Mesodermal cell (in vitro differentiated cells): ENCODE results near the gene TMEM116.
"Not testable (repeated sequence)": the region's sequence is repeated elsewhere in the genome, so short reads cannot be mapped to it uniquely, and the experiment has no call there.

ENCODE experiments used
- H3K27ac ChIP-seq: 2 replicates; pipeline ENCODE4 v1.7.0; 2013; ENCODE audit warnings: mild to moderate bottlenecking, low read depth, low read length, moderate library complexity; ENCODE audit not compliant: severe bottlenecking
- H3K36me3 ChIP-seq: 2 replicates; pipeline ENCODE4 v1.7.1; 2013; ENCODE audit warnings: mild to moderate bottlenecking, low read length, moderate library complexity; ENCODE audit not compliant: control insufficient read depth, insufficient read depth
- H3K4me1 ChIP-seq: one replicate; pipeline ENCODE4 v1.7.1; 2013; ENCODE audit warnings: mild to moderate bottlenecking, low read length; ENCODE audit not compliant: insufficient read depth, control insufficient read depth, poor library complexity, severe bottlenecking
- H3K4me3 ChIP-seq: 2 replicates; pipeline ENCODE4 v1.7.0; 2013; ENCODE audit warnings: low read length, control low read depth, mild to moderate bottlenecking; ENCODE audit not compliant: insufficient read depth, poor library complexity, severe bottlenecking; ENCODE audit errors: extremely low read depth
- H3K9me3 ChIP-seq: 2 replicates; pipeline ENCODE4 v1.7.1; 2013; ENCODE audit warnings: mild to moderate bottlenecking, low read length, moderate library complexity; ENCODE audit not compliant: control insufficient read depth
- WGBS, 2 experiments: methylation state at CpG; one replicate each; pipeline ENCODE4 v1.1.5; 2013; ENCODE audit warnings: missing lambda C conversion rate in 2 of 2; ENCODE audit not compliant: insufficient coverage in 2 of 2; 5-methylcytosine and 5-hydroxymethylcytosine counted together

The TMEM116 gene

GRCh38 chr12:112009596-112009995 lies 3.4 kb downstream of the TMEM116 start:
- 71% methylated on average over 2 of the region's 3 CpGs; no CpG with 5 or more reads in 1 of the 2 experiments for WGBS, 2 experiments
- H3K4me3 ChIP-seq, H3K9me3 ChIP-seq, H3K4me1 ChIP-seq, H3K36me3 ChIP-seq, H3K27ac ChIP-seq: not testable (repeated sequence)

GRCh38 chr12:112008918-112009317 lies 4.0 kb downstream of the TMEM116 start:
- no CpG with 5 or more reads among the region's 3 CpGs for WGBS, 2 experiments
- Histone ChIP-seq H3K36me3 (peaks cover 5% of the 10 kb centered on the region), H3K4me1 (no peaks in the 10 kb centered on the region), H3K4me3 (no peak overlapping the region), H3K9me3 (no peaks in the 10 kb centered on the region), H3K27ac (no peak overlapping the region)

- H3K4me1 ChIP-seq: no peaks in the 10 kb centered on the region
- WGBS, 2 experiments: 94 to 97% methylated on average over 8 of the region's 9 CpGs
- peaks cover 5% of the 10 kb centered on the region for H3K36me3 ChIP-seq
- H3K9me3 ChIP-seq: no peaks in the 10 kb centered on the region
- H3K27ac ChIP-seq: no peak overlapping the region
- no peak overlapping the region for H3K4me3 ChIP-seq
These were observed 5.0 kb downstream of the TMEM116 start for GRCh38 chr12:112007945-112008344.

- Histone ChIP-seq H3K27ac (no peak overlapping the region), H3K4me3 (no peak overlapping the region), H3K9me3 (no peaks in the 10 kb centered on the region), H3K36me3 (peaks cover 3% of the 10 kb centered on the region), H3K4me1 (no peaks in the 10 kb centered on the region)
- 75 to 79% methylated on average over 5 to 6 of the region's 6 CpGs for WGBS, 2 experiments
These were observed 7.3 kb downstream of the TMEM116 start for GRCh38 chr12:112005419-112006395.

GRCh38 chr12:112004041-112004440 lies 8.9 kb downstream of the TMEM116 start:
- H3K9me3 ChIP-seq: no peaks in the 10 kb centered on the region
- H3K36me3 ChIP-seq: no peaks in the 10 kb centered on the region
- H3K4me3 ChIP-seq: no peak overlapping the region
- WGBS, 2 experiments: 92 to 100% methylated on average over 3 of the region's 3 CpGs
- no peak overlapping the region for H3K27ac ChIP-seq
- no peaks in the 10 kb centered on the region for H3K4me1 ChIP-seq

GRCh38 chr12:112001576-112001975 lies 11.4 kb downstream of the TMEM116 start:
- Histone ChIP-seq H3K9me3 (no peaks in the 10 kb centered on the region), H3K4me1 (no peaks in the 10 kb centered on the region), H3K27ac (no peak overlapping the region), H3K4me3 (no peak overlapping the region), H3K36me3 (no peaks in the 10 kb centered on the region)

GRCh38 chr12:112000820-112001219 lies 12.1 kb downstream of the TMEM116 start:
- H3K9me3 ChIP-seq: no peaks in the 10 kb centered on the region
- H3K4me1 ChIP-seq: no peaks in the 10 kb centered on the region
- no peak overlapping the region for H3K27ac ChIP-seq
- WGBS, 2 experiments: 88 to 94% methylated on average over 3 to 6 of the region's 8 CpGs
- no peaks in the 10 kb centered on the region for H3K36me3 ChIP-seq
- H3K4me3 ChIP-seq: no peak overlapping the region

GRCh38 chr12:111999129-111999528 lies 13.8 kb downstream of the TMEM116 start:
- not testable (repeated sequence) for H3K27ac ChIP-seq, H3K4me1 ChIP-seq, H3K9me3 ChIP-seq, H3K4me3 ChIP-seq, H3K36me3 ChIP-seq
- 93 to 94% methylated on average over 6 to 9 of the region's 9 CpGs for WGBS, 2 experiments

- Histone ChIP-seq H3K27ac (no peak overlapping the region), H3K4me1 (no peaks in the 10 kb centered on the region), H3K4me3 (no peak overlapping the region), H3K9me3 (no peaks in the 10 kb centered on the region), H3K36me3 (no peaks in the 10 kb centered on the region)
- 88 to 100% methylated on average over 3 of the region's 4 CpGs for WGBS, 2 experiments
These were observed 14.9 kb downstream of the TMEM116 start for GRCh38 chr12:111998015-111998414.

- no peaks in the 10 kb centered on the region for H3K9me3 ChIP-seq
- H3K4me3 ChIP-seq: no peak overlapping the region
- no peaks in the 10 kb centered on the region for H3K4me1 ChIP-seq
- no peaks in the 10 kb centered on the region for H3K36me3 ChIP-seq
- no peak overlapping the region for H3K27ac ChIP-seq
- 86 to 100% methylated on average over 1 of the region's 2 CpGs for WGBS, 2 experiments
These were observed 15.7 kb downstream of the TMEM116 start for GRCh38 chr12:111997300-111997699.

- Histone ChIP-seq H3K4me3 (no peak overlapping the region), H3K27ac (no peak overlapping the region), H3K36me3 (no peaks in the 10 kb centered on the region), H3K9me3 (no peaks in the 10 kb centered on the region), H3K4me1 (no peaks in the 10 kb centered on the region)
- WGBS, 2 experiments: no CpG with 5 or more reads among the region's 1 CpG
These were observed 17.0 kb downstream of the TMEM116 start for GRCh38 chr12:111995782-111996480.
